Left cardiac atrium (tissue), 4 donors: ENCODE data around the gene SERHL2. TPM values are rescaled to one million over a fixed set of nuclear protein-coding genes. Genes with fewer than 3 reads are reported as not detected.
"Not testable (repeated sequence)": the region's sequence is repeated elsewhere in the genome, so short reads cannot be mapped to it uniquely, and the experiment has no call there.

Source experiments
- ATAC-seq, 2 donors: fragments of 200-7000 bp; cut with Tn5 transposase; one replicate each; pipeline ENCODE4 v1.9.1; 2020; ENCODE audit warnings: mild to moderate bottlenecking in 2 of 2, moderate library complexity in 2 of 2
- DNase-seq: peaks from one replicate; pipeline ENCODE4 v3.0.0-alpha.2; 2020
- intact Hi-C, 2 donors: fragments of 100-400 bp; cut with DNase I; formaldehyde crosslinking; loops; one replicate each; pipeline versions ENCODE4 v1.14.1 to v1.15.1; 2022 to 2023
- total RNA-seq, 2 donors: library from RNA; stranded (reverse); fragmentation: NEBNext Ultra II Directional; extraction: Animal tissue kit (Norgen Biotek cat#: 25700); gene quantifications; one replicate each; pipeline ENCODE4 v1.2.1, GENCODE V29; 2021
- donor health status: DM: no; HTN: yes; CAD: no.
- donor health status: DM: no; HTN: yes; CAD: no; lungs with severe emphysema.
- donor health status: DM: yes; HTN: yes; CAD: no.
- donor health status: Dilated cardiomyopathy.

SERHL2 gene
- total RNA-seq, 2 donors from 2014 or later: 1.4 to 2.1 TPM

- peak; percentile 35 to 58 for ATAC-seq
- DNase-seq: no peak
- intact Hi-C loops: no loop called here
These were observed 41.7 kb downstream of the SERHL2 start for GRCh38 chr22:42595434-42595833.

GRCh38 chr22:42596336-42596735, 42.6 kb downstream of the SERHL2 start:
- DNase-seq (no peak), ATAC-seq (peak; percentile 85 to 89)
- intact Hi-C loops: no loop called here

- intact Hi-C loops: no loop called here
- DNase-seq: no peak
These were observed 43.2 kb downstream of the SERHL2 start for GRCh38 chr22:42596863-42597530.

GRCh38 chr22:42601879-42602465, 48.2 kb downstream of the SERHL2 start:
- intact Hi-C loops: no loop called here
- DNase-seq (no peak), ATAC-seq (no peak)

More at GRCh38 chr22:42596863-42597530, 43.2 kb downstream of the SERHL2 start:
- no peak for ATAC-seq

- intact Hi-C loops: no loop called here
- DNase-seq (no peak), ATAC-seq (no peak)
These were observed 48.7 kb downstream of the SERHL2 start for GRCh38 chr22:42602470-42602869.

- intact Hi-C loops: no loop called here
- no peak for ATAC-seq
- DNase-seq: no peak
These were observed 49.7 kb downstream of the SERHL2 start for GRCh38 chr22:42603427-42603826.

GRCh38 chr22:42604403-42604802, 50.6 kb downstream of the SERHL2 start:
- intact Hi-C loops: no loop called here
- ATAC-seq (peak; percentile 32 to 63), DNase-seq (no peak)

- ATAC-seq, intact Hi-C loops, DNase-seq: not testable (repeated sequence)
These were observed 53.9 kb downstream of the SERHL2 start for GRCh38 chr22:42607641-42608040.

- intact Hi-C loops: no loop called here
- DNase-seq: no peak
- ATAC-seq: no peak
These were observed 54.5 kb downstream of the SERHL2 start for GRCh38 chr22:42608136-42608822.

- ATAC-seq: peak; percentile 21 to 68
- no peak for DNase-seq
- intact Hi-C loops: no loop called here
These were observed 55.1 kb downstream of the SERHL2 start for GRCh38 chr22:42608823-42609361.

- ATAC-seq: no peak
- no peak for DNase-seq
- intact Hi-C loops: no loop called here
These were observed 56.4 kb downstream of the SERHL2 start for GRCh38 chr22:42610186-42610585.

GRCh38 chr22:42611051-42611450, 57.3 kb downstream of the SERHL2 start:
- intact Hi-C loops: no loop called here
- no peak for ATAC-seq

GRCh38 chr22:42612336-42612735, 58.6 kb downstream of the SERHL2 start:
- intact Hi-C loops: no loop called here
- DNase-seq (no peak), ATAC-seq (no peak)

More at GRCh38 chr22:42611051-42611450, 57.3 kb downstream of the SERHL2 start:
- DNase-seq: no peak

- no peak for ATAC-seq
- no peak for DNase-seq
- intact Hi-C loops: no loop called here
These were observed 60.1 kb downstream of the SERHL2 start for GRCh38 chr22:42613872-42614301.

- intact Hi-C loops: no loop called here
- DNase-seq (peak; percentile 100), ATAC-seq (peak; percentile 87 to 91)
These were observed 60.7 kb downstream of the SERHL2 start, which contains the start of gene POLDIP3 for GRCh38 chr22:42614312-42615091. Gene POLDIP3, minus strand, starts transcription at chr22:42614883. Its CDS starts 26 bp downstream, at chr22:42614857.

- ATAC-seq (peak; percentile 70 to 73), DNase-seq (peak; percentile 91)
- intact Hi-C loops: no loop called here
These were observed 61.5 kb downstream of the SERHL2 start for GRCh38 chr22:42615092-42615859.

GRCh38 chr22:42615860-42616175, 62.1 kb downstream of the SERHL2 start:
- intact Hi-C loops, DNase-seq: not testable (repeated sequence)
- peak in 1 of 2 donors; percentile 1 for ATAC-seq

- ATAC-seq: no peak
- DNase-seq: no peak
- intact Hi-C loops: no loop called here
These were observed 63.6 kb downstream of the SERHL2 start for GRCh38 chr22:42617155-42617983.
